ENCODE measurements around the gene DUS1L. TPM values are rescaled to one million over a fixed set of nuclear protein-coding genes. Genes with fewer than 3 reads are reported as not detected.

DUS1L gene
- total RNA-seq, 4 donors from 2014 or later, result 30.2 to 70.6 (median 46.5) TPM

- peak; percentile 18 to 19 for DNase-seq
- H3K9me3 ChIP-seq, result no peaks in the 10 kb centered on the region
- intact Hi-C loops (cut with DNase I; ENCODE audit: low total_unique reads), result no loop called here
- peaks cover 0 to 21% of the 10 kb centered on the region in 2 donors for H3K4me1 ChIP-seq
- H3K27ac ChIP-seq, result peak overlapping the region in 1 of 2 donors; percentile 95
- TF ChIP-seq POLR2A (IDR thresholded peaks at IDR 0.05) (no peak), CTCF (IDR thresholded peaks at IDR 0.05) (no peak)
- H3K4me3 ChIP-seq, result no peak overlapping the region
- no peaks in the 10 kb centered on the region for H3K36me3 ChIP-seq
- no peaks in the 10 kb centered on the region for H3K27me3 ChIP-seq
These were observed 35.1 kb upstream of the DUS1L start for GRCh38 chr17:82100502-82101298.

- TF ChIP-seq CTCF (IDR thresholded peaks at IDR 0.05) (no peak), POLR2A (IDR thresholded peaks at IDR 0.05) (no peak)
- no peaks in the 10 kb centered on the region for H3K9me3 ChIP-seq
- peak overlapping the region; percentile 45 to 80 for H3K4me3 ChIP-seq
- H3K27me3 ChIP-seq, result no peaks in the 10 kb centered on the region
- peaks cover 0 to 20% of the 10 kb centered on the region in 2 donors for H3K4me1 ChIP-seq
- H3K36me3 ChIP-seq, result no peaks in the 10 kb centered on the region
- H3K27ac ChIP-seq, result peak overlapping the region; percentile 86 to 95
- DNase-seq, result peak in 1 of 2 donors; percentile 33
- intact Hi-C loops (cut with DNase I; ENCODE audit: low total_unique reads), result no loop called here
These were observed 33.5 kb upstream of the DUS1L start for GRCh38 chr17:82098939-82099763.

- H3K4me1 ChIP-seq, result peaks cover 0 to 12% of the 10 kb centered on the region in 2 donors
These were observed 32.8 kb upstream of the DUS1L start, which contains the start of gene FASN for GRCh38 chr17:82098169-82098938. TSS of gene FASN (minus strand) at chr17:82098236. CDS start at chr17:82096445, 1,791 bp downstream.

GRCh38 chr17:82097919-82098168 is 32.2 kb upstream of the DUS1L start:
- H3K4me1 ChIP-seq, result peaks cover 0 to 12% of the 10 kb centered on the region in 2 donors
- H3K27me3 ChIP-seq, result no peaks in the 10 kb centered on the region

More at GRCh38 chr17:82098169-82098938, 32.8 kb upstream of the DUS1L start, which contains the start of gene FASN:
- peak; percentile 16 to 68 (median 46) for TF ChIP-seq CTCF (IDR thresholded peaks at IDR 0.05)
- peak; percentile 91 to 99 for TF ChIP-seq POLR2A (IDR thresholded peaks at IDR 0.05)
- no peaks in the 10 kb centered on the region for H3K9me3 ChIP-seq
- intact Hi-C loops (cut with DNase I; ENCODE audit: low total_unique reads), result no loop called here
- DNase-seq, result peak; percentile 93 to 94
- H3K27me3 ChIP-seq, result no peaks in the 10 kb centered on the region
- peak within 1 kb of the TSS; percentile 50 to 80 for H3K4me3 ChIP-seq
- peak within 1 kb of the TSS; percentile 86 to 95 for H3K27ac ChIP-seq
- H3K36me3 ChIP-seq, result no peaks in the 10 kb centered on the region

More at GRCh38 chr17:82097919-82098168, 32.2 kb upstream of the DUS1L start:
- peak overlapping the region; percentile 50 to 80 for H3K4me3 ChIP-seq
- H3K36me3 ChIP-seq, result no peaks in the 10 kb centered on the region
- no peaks in the 10 kb centered on the region for H3K9me3 ChIP-seq
- H3K27ac ChIP-seq, result peak overlapping the region; percentile 86 to 95
- DNase-seq, result no peak
- TF ChIP-seq CTCF (IDR thresholded peaks at IDR 0.05) (no peak), POLR2A (IDR thresholded peaks at IDR 0.05) (no peak)
- intact Hi-C loops (cut with DNase I; ENCODE audit: low total_unique reads), result no loop called here

All from uterus (tissue), 4 donors.